Motor neuron (in vitro differentiated cells): ENCODE results near the gene PEX16. TPM values are rescaled to one million over a fixed set of nuclear protein-coding genes. Genes with fewer than 3 reads are reported as not detected.

ENCODE experiments used
- ATAC-seq, 8 experiments: fragments of 200-7000 bp; cut with Tn5 transposase; replicated peaks in 6 of 8; 2 replicates each; pipeline ENCODE4 v1.8.0; 2021; ENCODE audit warnings: mild to moderate bottlenecking in 8 of 8, moderate library complexity in 8 of 8
- H3K27ac ChIP-seq, 2 donors: fragments of 250-450 bp; sonication (Bioruptor Pico); 2 replicates each; pipeline ENCODE4 v1.9.0; 2021; ENCODE audit warnings: antibody characterized with exemption in 2 of 2, mild to moderate bottlenecking in 2 of 2, moderate library complexity in 1 of 2
- H3K4me1 ChIP-seq, 2 donors: fragments of 250-450 bp; sonication (Bioruptor Pico); replicated peaks in 1 of 2; 2 replicates each; pipeline ENCODE4 v1.6.1; 2021; ENCODE audit warnings: antibody characterized with exemption in 2 of 2, mild to moderate bottlenecking in 2 of 2, moderate library complexity in 1 of 2
- H3K4me3 ChIP-seq, 5 donors: fragments of 250-450 bp; sonication (Bioruptor Pico); 2 replicates each; pipeline ENCODE4 v1.9.0; 2021; ENCODE audit warnings: antibody characterized with exemption in 5 of 5, mild to moderate bottlenecking in 5 of 5, moderate library complexity in 4 of 5
- WGBS, 10 experiments: fragments of 450-650 bp; shearing (Covaris generic); methylation state at CpG; one replicate each; pipeline ENCODE4 v1.0.0; 2022; 5-methylcytosine and 5-hydroxymethylcytosine counted together
- in situ Hi-C, 9 experiments: fragments of 400-800 bp; cut with MboI; loops; one replicate each; pipeline ENCODE4 v1.15.0; 2021; ENCODE audit warnings: low sequenced_read_pairs in 9 of 9, low pct_unique_long_range_greater_than_20kb in 2 of 9; ENCODE audit not compliant: unreplicated experiment in 9 of 9
- total RNA-seq, 8 experiments: library from RNA; unstranded; fragments of 300-600 nt; gene quantifications; 2 replicates each; pipeline versions ENCODE4 v1.2.3 to v1.2.4, GENCODE V29; 2022

Gene PEX16
- total RNA-seq, 8 experiments from 2014 or later: 22.7 to 51.5 (median 28.6) TPM

DNA sequence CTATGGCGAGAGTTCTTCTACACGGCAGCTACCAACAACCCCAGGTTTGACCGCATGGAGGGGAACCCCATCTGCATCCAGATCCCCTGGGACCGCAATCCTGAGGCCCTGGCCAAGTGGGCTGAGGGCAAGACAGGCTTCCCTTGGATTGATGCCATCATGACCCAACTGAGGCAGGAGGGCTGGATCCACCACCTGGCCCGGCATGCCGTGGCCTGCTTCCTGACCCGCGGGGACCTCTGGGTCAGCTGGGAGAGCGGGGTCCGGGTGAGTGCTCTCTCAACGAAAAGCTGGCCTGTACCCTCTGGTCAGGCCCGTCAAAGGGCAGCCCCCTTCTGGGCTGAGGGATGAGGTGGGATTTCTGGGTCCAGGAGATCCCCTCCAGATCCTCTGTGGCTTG is 48.1 kb downstream of the PEX16 start:
- no peak for ATAC-seq
- Histone ChIP-seq H3K4me1 (peaks cover 9 to 10% of the 10 kb centered on the region in 2 donors), H3K27ac (no peak overlapping the region), H3K4me3 (no peak overlapping the region)
- WGBS, 10 experiments: 58 to 98% (median 80%) methylated on average over 3 to 8 of the region's 12 CpGs; no CpG with 5 or more reads in 6 of the 10 experiments
- in situ Hi-C loops: no loop called here

DNA sequence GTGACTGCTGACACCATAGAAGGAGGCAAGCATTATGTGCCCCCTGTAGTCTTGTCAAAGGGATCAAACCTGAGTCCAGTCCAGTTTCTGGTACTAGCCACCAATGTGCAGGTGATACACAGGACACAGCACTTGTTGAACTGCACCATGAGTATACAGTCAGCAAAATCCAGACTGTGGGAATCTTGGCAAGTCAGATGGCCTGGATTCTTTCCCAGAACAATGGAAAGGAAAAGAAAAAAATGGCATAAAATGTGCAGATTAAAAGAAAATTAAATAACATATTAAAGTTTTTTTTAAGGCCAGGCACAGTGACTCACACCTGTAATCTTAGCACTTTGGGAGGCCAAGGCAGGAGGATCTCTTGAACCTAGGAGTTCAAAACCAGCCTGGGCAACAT is 53.6 kb downstream of the PEX16 start:
- no peak overlapping the region for H3K27ac ChIP-seq
- ATAC-seq: no peak
- no peaks in the 10 kb centered on the region for H3K4me1 ChIP-seq
- no peak overlapping the region for H3K4me3 ChIP-seq
- in situ Hi-C loops: no loop called here

GRCh38 chr11:45860764-45861510 is 56.7 kb downstream of the PEX16 start:
- WGBS, 10 experiments: 83 to 100% (median 98%) methylated on average over 1 to 10 of the region's 10 CpGs; no CpG with 5 or more reads in 1 of the 10 experiments
- Histone ChIP-seq H3K27ac (no peak overlapping the region), H3K4me3 (no peak overlapping the region), H3K4me1 (no peaks in the 10 kb centered on the region)
- ATAC-seq: no peak
- in situ Hi-C loops: no loop called here

- H3K4me3 ChIP-seq: no peak overlapping the region
- WGBS, 10 experiments: 76 to 100% (median 93%) methylated on average over 2 to 5 of the region's 5 CpGs; no CpG with 5 or more reads in 5 of the 10 experiments
- no peak overlapping the region for H3K27ac ChIP-seq
- no peaks in the 10 kb centered on the region for H3K4me1 ChIP-seq
- in situ Hi-C loops: no loop called here
- ATAC-seq: no peak
Observed at GRCh38 chr11:45860348-45860747, 57.3 kb downstream of the PEX16 start.

Other genes starting within 250 kb of the PEX16 start
- gene SLC35C1, start 112.7 kb downstream of the PEX16 start, total RNA-seq: 10 to 100 TPM in 3 of 8 experiments, 1 to 10 TPM in 5; 4.5 to 27.2 (median 7.1) TPM
- 10 to 100 TPM; 11.3 to 35.7 (median 22.3) TPM for gene CRY2, start 70.4 kb downstream of the PEX16 start, total RNA-seq
- gene MAPK8IP1, start 32.2 kb downstream of the PEX16 start, total RNA-seq: 10 to 100 TPM in 5 of 8 experiments, 1 to 10 TPM in 3; 6.3 to 86.5 (median 38.6) TPM
- gene FREY1, start 10.6 kb downstream of the PEX16 start, total RNA-seq: 1 to 10 TPM in 5 of 8 experiments, under 1 TPM in 2, not detected in 1; 0.60 to 5.1 (median 1.7) TPM
- gene LARGE2, start 4.8 kb upstream of the PEX16 start, total RNA-seq: 1 to 10 TPM in 1 of 8 experiments, under 1 TPM in 6, not detected in 1; 0.16 to 1.5 (median 0.46) TPM
- 10 to 100 TPM; 10.5 to 40.2 (median 28.6) TPM for gene PHF21A, start 203.6 kb upstream of the PEX16 start, total RNA-seq